Hepatocyte (in vitro differentiated cells): ENCODE data around the gene OPCML. TPM values are rescaled to one million over a fixed set of nuclear protein-coding genes. Genes with fewer than 3 reads are reported as not detected.

Experiments
- DNase-seq: peaks from one replicate; pipeline ENCODE4 v3.0.0-alpha.2; 2016; ENCODE audit warnings: low spot score
- H2AFZ ChIP-seq: fragments of 200-600 bp; sonication (generic); 2 replicates; pipeline ENCODE4 v1.6.0; 2016; ENCODE audit warnings: antibody characterized with exemption, mild to moderate bottlenecking
- H3K27ac ChIP-seq: fragments of 200-600 bp; sonication (generic); 2 replicates; pipeline ENCODE4 v1.5.1; 2016; ENCODE audit warnings: mild to moderate bottlenecking
- H3K27me3 ChIP-seq: fragments of 200-600 bp; sonication (generic); 2 replicates; pipeline ENCODE4 v1.6.1; 2016
- H3K36me3 ChIP-seq: fragments of 200-600 bp; sonication (generic); replicated peaks from 2 replicates; pipeline ENCODE4 v1.5.1; 2016; ENCODE audit warnings: low read depth; ENCODE audit not compliant: insufficient read depth
- H3K4me1 ChIP-seq: fragments of 200-600 bp; sonication (generic); 2 replicates; pipeline ENCODE4 v1.5.1; 2016; ENCODE audit warnings: mild to moderate bottlenecking, moderate library complexity; ENCODE audit not compliant: insufficient read depth
- H3K4me2 ChIP-seq: fragments of 200-600 bp; sonication (generic); 2 replicates; pipeline ENCODE4 v1.6.0; 2016
- H3K4me3 ChIP-seq: fragments of 200-600 bp; sonication (generic); 2 replicates; pipeline ENCODE4 v1.5.1; 2016; ENCODE audit warnings: mild to moderate bottlenecking
- H3K79me2 ChIP-seq: fragments of 200-600 bp; sonication (generic); 2 replicates; pipeline ENCODE4 v1.6.0; 2017; ENCODE audit warnings: mild to moderate bottlenecking
- H3K9me2 ChIP-seq: fragments of 200-600 bp; sonication (generic); replicated peaks from 2 replicates; pipeline ENCODE4 v1.6.0; 2017; ENCODE audit warnings: mild to moderate bottlenecking; ENCODE audit not compliant: insufficient read depth
- H3K9me3 ChIP-seq: fragments of 200-600 bp; sonication (generic); 2 replicates; pipeline ENCODE4 v1.5.1; 2016; ENCODE audit warnings: low read depth, mild to moderate bottlenecking
- H4K20me1 ChIP-seq: fragments of 200-600 bp; sonication (generic); 2 replicates; pipeline ENCODE4 v1.6.0; 2016; ENCODE audit warnings: mild to moderate bottlenecking; ENCODE audit not compliant: insufficient read depth, poor library complexity, severe bottlenecking
- CTCF ChIP-seq: fragments of 200-600 bp; sonication (generic); IDR thresholded peaks from 2 replicates; pipeline ENCODE4 v1.5.1; 2016; ENCODE audit warnings: antibody characterized with exemption, mild to moderate bottlenecking; ENCODE audit not compliant: poor library complexity
- EZH2 ChIP-seq: fragments of 200-600 bp; sonication (generic); IDR thresholded peaks from 2 replicates; pipeline ENCODE4 v1.6.1; 2016; ENCODE audit warnings: antibody characterized with exemption, mild to moderate bottlenecking, borderline replicate concordance
- EZH2phosphoT487 ChIP-seq: fragments of 200-600 bp; sonication (generic); IDR thresholded peaks from one replicate; pipeline ENCODE4 v1.6.1; 2018; ENCODE audit warnings: antibody characterized with exemption, mild to moderate bottlenecking, low read depth, moderate library complexity; ENCODE audit not compliant: unreplicated experiment, severe bottlenecking
- WGBS: methylation state at CpG from one replicate; pipeline ENCODE4 v1.1.6; 2016; ENCODE audit warnings: low lambda C conversion rate; ENCODE audit errors: missing lambda C conversion rate; 5-methylcytosine and 5-hydroxymethylcytosine counted together
- polyA plus RNA-seq: library from polyadenylated mRNA; unstranded; fragments of >200 nt; fragmentation: Nextera tagmentation; extraction: Ambion mirVana; gene quantifications from 2 replicates; pipeline ENCODE4 v1.2.1, GENCODE V29; 2016
- total RNA-seq: library from RNA; depleted of rRNA; stranded (reverse); fragments of >200 nt; gene quantifications from 2 replicates; pipeline ENCODE4 v1.2.3, GENCODE V29; 2014

OPCML gene
- total and polyA plus RNA-seq, 2 experiments from 2014 or later = 0.37 to 0.98 TPM

GRCh38 chr11:133507185-133507584 is 25.1 kb downstream of the OPCML start:
- TF ChIP-seq EZH2phosphoT487 (no peak), EZH2 (no peak), CTCF (no peak)
- no peak overlapping the region for H3K4me2 ChIP-seq
- H3K27ac ChIP-seq = no peak overlapping the region
- H3K36me3 ChIP-seq = no peaks in the 10 kb centered on the region
- no peaks in the 10 kb centered on the region for H3K79me2 ChIP-seq
- H2AFZ ChIP-seq = no peak overlapping the region
- no peaks in the 10 kb centered on the region for H3K9me2 ChIP-seq
- no peaks in the 10 kb centered on the region for H4K20me1 ChIP-seq
- H3K4me1 ChIP-seq = no peaks in the 10 kb centered on the region
- no peaks in the 10 kb centered on the region for H3K9me3 ChIP-seq
- H3K4me3 ChIP-seq = no peak overlapping the region
- no peak for DNase-seq
- peaks cover 18% of the 10 kb centered on the region for H3K27me3 ChIP-seq
- 92% methylated on average over 4 of the region's 4 CpGs for WGBS

- H3K9me3 ChIP-seq = no peaks in the 10 kb centered on the region
- DNase-seq = no peak
- no peak overlapping the region for H3K4me3 ChIP-seq
Observed at GRCh38 chr11:133506551-133507094, 25.7 kb downstream of the OPCML start.

GRCh38 chr11:133506023-133506422 is 26.3 kb downstream of the OPCML start:
- WGBS = 75% methylated on average over 3 of the region's 3 CpGs

More at GRCh38 chr11:133506551-133507094, 25.7 kb downstream of the OPCML start:
- H3K79me2 ChIP-seq = no peaks in the 10 kb centered on the region
- peaks cover 18% of the 10 kb centered on the region for H3K27me3 ChIP-seq
- H3K4me1 ChIP-seq = no peaks in the 10 kb centered on the region
- no peaks in the 10 kb centered on the region for H3K9me2 ChIP-seq
- no peak overlapping the region for H3K4me2 ChIP-seq
- 83% methylated on average over 6 of the region's 6 CpGs for WGBS
- no peaks in the 10 kb centered on the region for H3K36me3 ChIP-seq
- no peak overlapping the region for H2AFZ ChIP-seq
- H4K20me1 ChIP-seq = no peaks in the 10 kb centered on the region
- no peak overlapping the region for H3K27ac ChIP-seq
- no peak for TF ChIP-seq CTCF
- TF ChIP-seq EZH2phosphoT487 = no peak
- TF ChIP-seq EZH2 = no peak

More at GRCh38 chr11:133506023-133506422, 26.3 kb downstream of the OPCML start:
- Histone ChIP-seq H3K4me3 (no peak overlapping the region), H3K4me2 (no peak overlapping the region), H3K9me2 (no peaks in the 10 kb centered on the region), H3K36me3 (no peaks in the 10 kb centered on the region), H4K20me1 (no peaks in the 10 kb centered on the region), H3K79me2 (no peaks in the 10 kb centered on the region), H3K27ac (no peak overlapping the region), H3K4me1 (no peaks in the 10 kb centered on the region), H3K27me3 (peaks cover 18% of the 10 kb centered on the region), H3K9me3 (no peaks in the 10 kb centered on the region), H2AFZ (no peak overlapping the region)
- DNase-seq = no peak
- TF ChIP-seq EZH2 (no peak), CTCF (no peak), EZH2phosphoT487 (no peak)
